ENCODE measurements around the gene CNTNAP2.
"Not testable (repeated sequence)": the region's sequence is repeated elsewhere in the genome, so short reads cannot be mapped to it uniquely, and the experiment has no call there.

CNTNAP2 gene

DNA sequence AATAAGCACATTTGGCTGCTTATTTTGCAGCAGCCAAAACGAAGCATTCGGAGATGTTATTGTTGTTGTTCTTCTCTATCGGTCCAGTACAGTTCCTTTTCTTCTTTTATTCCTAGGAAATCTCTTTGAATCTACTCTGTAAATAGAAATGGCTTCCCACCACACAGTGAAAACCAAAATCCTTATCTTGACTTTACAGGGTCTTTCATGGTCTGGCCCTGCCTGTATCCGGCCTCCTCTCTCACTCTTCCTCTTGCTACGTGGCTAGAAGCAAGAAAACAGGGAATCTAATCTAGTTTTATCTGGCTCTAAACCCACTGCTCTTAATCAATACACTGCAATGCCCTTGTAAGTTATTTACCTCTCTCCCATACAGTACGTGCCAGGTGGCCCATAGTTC, 1547.9 kb downstream of the CNTNAP2 start:
- no peak overlapping the region for H3K4me3 ChIP-seq (ENCODE audit: low read depth, low read length)
- DNase-seq (ENCODE audit: low read depth) = no peak

DNA sequence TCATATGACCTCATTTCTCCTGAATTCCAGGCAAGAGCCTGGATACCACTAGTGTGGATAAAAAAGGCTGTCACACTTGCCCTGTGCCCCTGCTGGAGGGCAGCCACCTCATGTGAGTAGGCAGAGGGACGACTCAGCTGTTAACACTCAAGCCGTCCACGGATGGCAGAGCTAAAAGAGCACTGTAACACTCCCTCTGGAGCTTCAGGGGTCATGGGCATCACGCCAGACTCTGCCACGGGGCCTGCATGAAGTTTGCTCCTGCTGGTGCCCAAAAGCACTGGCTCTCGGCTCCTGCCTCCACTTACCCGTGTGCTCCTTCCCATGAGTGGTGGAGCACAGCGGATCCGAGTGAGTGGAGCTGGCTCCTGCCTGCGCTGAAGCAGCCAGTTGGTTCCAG, 1554.2 kb downstream of the CNTNAP2 start:
- DNase-seq (ENCODE audit: low read depth) = no peak
- H3K4me3 ChIP-seq (ENCODE audit: low read depth, low read length) = no peak overlapping the region

DNA sequence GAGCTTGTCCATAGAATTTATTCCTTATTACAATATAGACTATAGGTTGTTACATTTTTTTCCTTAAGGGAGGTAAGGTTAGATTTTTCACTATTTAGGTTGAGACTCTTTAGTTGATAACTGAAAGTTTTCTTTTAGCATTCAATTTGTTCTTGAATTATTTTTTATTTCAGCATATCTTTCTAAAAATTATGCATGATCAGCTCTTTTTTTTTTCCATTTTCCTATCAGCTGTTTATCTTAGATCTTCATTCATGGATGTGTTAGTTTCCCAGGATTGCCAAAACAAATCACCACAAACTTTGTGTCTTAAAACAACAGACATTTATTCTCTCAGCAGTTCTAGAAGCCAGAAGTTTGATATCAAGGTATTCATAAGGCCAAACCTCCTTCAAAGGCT, 1558.1 kb downstream of the CNTNAP2 start:
- no peak for DNase-seq (ENCODE audit: low read depth)
- H3K4me3 ChIP-seq (ENCODE audit: low read depth, low read length) = no peak overlapping the region

DNA sequence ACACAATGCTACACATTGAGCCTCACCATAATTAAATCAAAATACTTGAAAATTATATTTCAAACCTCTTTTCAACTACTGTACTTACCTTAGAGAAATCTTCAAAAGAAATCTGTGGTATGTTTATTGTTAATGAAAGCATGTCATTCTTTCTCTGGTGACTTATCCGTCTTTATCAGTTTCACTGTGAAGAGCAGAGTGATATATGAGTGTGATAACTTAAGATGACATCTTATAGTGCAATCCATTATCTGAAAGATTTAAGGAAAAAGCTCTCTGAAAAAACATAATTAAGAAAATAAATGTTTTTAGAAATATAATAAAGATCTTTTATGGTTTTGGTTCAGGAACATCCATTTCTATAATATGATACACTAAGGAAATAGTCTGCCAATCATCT, 1562.3 kb downstream of the CNTNAP2 start:
- H3K4me3 ChIP-seq (ENCODE audit: low read depth, low read length) = no peak overlapping the region
- no peak for DNase-seq (ENCODE audit: low read depth)

- H3K4me3 ChIP-seq (ENCODE audit: low read depth, low read length) = no peak overlapping the region
- DNase-seq (ENCODE audit: low read depth) = no peak
These were observed 1564.9 kb downstream of the CNTNAP2 start for GRCh38 chr7:147681530-147681929.

DNA sequence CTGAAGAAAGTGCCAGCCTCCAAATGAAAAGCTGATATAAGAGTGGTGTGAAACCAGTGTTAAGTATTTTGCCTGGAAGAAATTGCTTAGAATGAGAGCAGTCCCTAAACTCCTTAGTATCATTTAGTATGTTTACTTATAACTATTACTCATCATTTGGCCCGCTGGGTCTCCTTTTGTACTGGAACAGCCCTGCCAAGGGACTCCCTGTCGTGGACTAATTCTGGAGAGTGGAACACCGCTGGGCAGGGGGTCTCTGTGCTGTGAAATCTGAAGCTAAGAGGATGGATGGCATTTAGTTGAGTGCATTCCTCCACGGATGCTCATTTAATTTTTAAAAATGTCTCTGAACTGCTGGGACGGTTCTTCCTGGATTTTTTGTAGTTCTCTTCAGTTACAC, 1584.1 kb downstream of the CNTNAP2 start:
- no peak overlapping the region for H3K4me3 ChIP-seq (ENCODE audit: low read depth, low read length)
- no peak for DNase-seq (ENCODE audit: low read depth)

- DNase-seq (ENCODE audit: low read depth) = no peak
- no peak overlapping the region for H3K4me3 ChIP-seq (ENCODE audit: low read depth, low read length)
These were observed 1591.3 kb downstream of the CNTNAP2 start for GRCh38 chr7:147707926-147708325.

- no peak for DNase-seq (ENCODE audit: low read depth)
- no peak overlapping the region for H3K4me3 ChIP-seq (ENCODE audit: low read depth, low read length)
These were observed 1592.3 kb downstream of the CNTNAP2 start for GRCh38 chr7:147708871-147709270.

GRCh38 chr7:147711447-147711846, 1594.8 kb downstream of the CNTNAP2 start:
- DNase-seq (ENCODE audit: low read depth) = no peak
- H3K4me3 ChIP-seq (ENCODE audit: low read depth, low read length) = no peak overlapping the region

GRCh38 chr7:147721962-147722830, 1605.6 kb downstream of the CNTNAP2 start:
- DNase-seq (ENCODE audit: low read depth) = no peak
- no peak overlapping the region for H3K4me3 ChIP-seq (ENCODE audit: low read depth, low read length)

GRCh38 chr7:147723536-147723935, 1606.9 kb downstream of the CNTNAP2 start:
- DNase-seq (ENCODE audit: low read depth) = no peak
- no peak overlapping the region for H3K4me3 ChIP-seq (ENCODE audit: low read depth, low read length)

- no peak for DNase-seq (ENCODE audit: low read depth)
- no peak overlapping the region for H3K4me3 ChIP-seq (ENCODE audit: low read depth, low read length)
These were observed 1614.7 kb downstream of the CNTNAP2 start for GRCh38 chr7:147731311-147731710.

- DNase-seq (ENCODE audit: low read depth); H3K4me3 ChIP-seq (ENCODE audit: low read depth, low read length): not testable (repeated sequence)
These were observed 1621.1 kb downstream of the CNTNAP2 start for GRCh38 chr7:147737559-147738214.

DNA sequence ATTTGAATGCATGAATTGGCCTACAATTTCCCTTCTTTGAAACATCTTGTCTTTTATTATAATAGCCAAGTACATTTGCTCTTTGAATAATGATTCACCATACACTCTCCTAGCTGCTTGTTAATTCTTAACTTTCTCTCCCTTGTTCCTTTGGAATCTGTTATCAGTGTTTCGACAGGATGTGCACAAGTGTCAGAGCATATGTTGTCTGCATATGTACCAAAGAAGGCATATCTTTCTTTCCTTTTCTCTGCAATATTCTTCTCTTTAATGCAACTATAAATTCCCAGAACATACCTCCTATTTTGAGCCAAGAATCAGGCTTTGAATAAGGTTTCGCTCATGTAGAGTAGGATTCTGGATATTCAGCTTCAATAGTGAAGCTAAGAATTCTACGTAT, 1625.7 kb downstream of the CNTNAP2 start:
- H3K4me3 ChIP-seq (ENCODE audit: low read depth, low read length) = no peak overlapping the region
- no peak for DNase-seq (ENCODE audit: low read depth)

- DNase-seq (ENCODE audit: low read depth) = no peak
- no peak overlapping the region for H3K4me3 ChIP-seq (ENCODE audit: low read depth, low read length)
These were observed 1639.7 kb downstream of the CNTNAP2 start for GRCh38 chr7:147756300-147756699.

- H3K4me3 ChIP-seq (ENCODE audit: low read depth, low read length) = no peak overlapping the region
- no peak for DNase-seq (ENCODE audit: low read depth)
These were observed 1642.8 kb downstream of the CNTNAP2 start for GRCh38 chr7:147759327-147759943.

GRCh38 chr7:147765301-147765700, 1648.7 kb downstream of the CNTNAP2 start:
- H3K4me3 ChIP-seq (ENCODE audit: low read depth, low read length) = no peak overlapping the region
- no peak for DNase-seq (ENCODE audit: low read depth)

GRCh38 chr7:147771344-147771743, 1654.7 kb downstream of the CNTNAP2 start:
- no peak overlapping the region for H3K4me3 ChIP-seq (ENCODE audit: low read depth, low read length)
- peak; percentile 6 for DNase-seq (ENCODE audit: low read depth)

DNA sequence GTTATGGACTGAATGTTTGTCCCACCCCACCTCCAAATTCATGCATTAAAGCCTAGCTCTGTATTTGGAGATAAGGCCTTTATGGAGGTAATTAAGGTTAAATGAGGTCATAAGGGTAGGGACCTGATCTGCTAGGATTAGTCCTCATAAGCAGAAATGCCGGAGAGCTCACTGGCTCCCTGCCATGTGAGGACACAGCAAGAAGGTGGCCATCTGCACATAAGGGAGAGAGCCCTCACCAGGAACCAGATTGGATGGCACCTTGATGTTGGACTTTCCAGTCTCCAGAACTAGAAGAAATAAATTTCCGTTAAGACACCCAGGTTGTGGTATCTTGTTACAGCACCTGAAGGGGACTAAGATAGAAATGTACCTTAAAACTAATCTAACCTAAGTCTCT, 1657.9 kb downstream of the CNTNAP2 start:
- DNase-seq (ENCODE audit: low read depth) = no peak
- no peak overlapping the region for H3K4me3 ChIP-seq (ENCODE audit: low read depth, low read length)

DNA sequence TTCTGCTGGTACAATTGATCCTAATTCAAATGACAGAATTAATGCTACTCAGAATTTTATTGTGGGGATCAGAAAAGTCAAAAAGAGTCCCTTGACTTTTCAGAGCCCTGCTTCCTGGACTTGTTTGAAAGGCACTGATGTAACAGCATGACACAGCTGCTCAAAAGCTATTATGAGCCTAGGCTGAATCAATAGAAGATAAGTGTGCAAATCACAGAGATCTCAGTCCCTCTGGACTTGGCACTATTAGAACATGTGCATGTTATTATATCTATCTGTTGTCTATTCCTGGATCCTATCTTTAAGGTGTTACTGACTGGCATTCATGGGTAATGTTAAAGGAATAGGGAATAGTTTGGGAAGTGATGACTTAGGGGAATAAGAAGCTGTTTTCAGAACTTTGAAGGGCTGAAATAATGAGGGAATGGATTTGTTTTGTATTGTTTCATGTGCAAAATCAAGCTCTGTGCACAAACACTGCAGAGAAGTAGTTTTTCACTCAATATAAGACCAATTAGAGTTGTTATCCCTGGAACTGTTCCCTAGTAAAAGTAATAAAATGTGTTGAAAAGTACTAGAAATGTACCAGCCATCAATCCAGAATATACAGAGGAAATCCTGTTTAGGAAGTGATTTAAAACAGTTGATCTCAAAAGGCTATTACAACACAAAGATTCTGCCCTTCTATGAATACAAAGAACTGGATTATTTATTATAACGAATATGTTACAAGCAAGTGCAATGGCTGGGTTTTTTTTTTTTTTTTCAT, 1659.1 kb downstream of the CNTNAP2 start:
- peak; percentile 4 for DNase-seq (ENCODE audit: low read depth)
- H3K4me3 ChIP-seq (ENCODE audit: low read depth, low read length) = no peak overlapping the region

Measured in skeletal muscle cell (primary cell).